Memory B cell (primary cell): Measurements from ENCODE around the gene TFE3.
A peak's percentile ranks its signal among the peaks of the same experiment; 100 is the strongest.

Experiments
- ATAC-seq: fragments of 150-1000 bp; cut with Tn5 transposase; 2 replicates; pipeline ENCODE4 v1.10.0; 2021; ENCODE audit warnings: low read depth, mild to moderate bottlenecking, moderate library complexity
- DNase-seq, 2 donors: peaks; one replicate each; pipeline ENCODE4 v3.0.0; 2022; ENCODE audit warnings: low spot score in 2 of 2
- H3K27ac Mint-ChIP-seq: one replicate; pipeline ENCODE4 v1.8.0; 2022; ENCODE audit warnings: mild to moderate bottlenecking, moderate library complexity, mixed read lengths
- H3K27me3 Mint-ChIP-seq: one replicate; pipeline ENCODE4 v1.8.0; 2022; ENCODE audit warnings: mixed read lengths
- H3K36me3 Mint-ChIP-seq: one replicate; pipeline ENCODE4 v1.8.0; 2022; ENCODE audit warnings: mild to moderate bottlenecking, mixed read lengths
- H3K4me1 Mint-ChIP-seq: one replicate; pipeline ENCODE4 v1.8.0; 2022; ENCODE audit warnings: mixed read lengths
- H3K4me3 Mint-ChIP-seq: one replicate; pipeline ENCODE4 v1.8.0; 2022; ENCODE audit warnings: mild to moderate bottlenecking, moderate library complexity, mixed read lengths
- H3K9me3 Mint-ChIP-seq: one replicate; pipeline ENCODE4 v1.8.0; 2022; ENCODE audit warnings: mixed read lengths

Gene TFE3, protein sequence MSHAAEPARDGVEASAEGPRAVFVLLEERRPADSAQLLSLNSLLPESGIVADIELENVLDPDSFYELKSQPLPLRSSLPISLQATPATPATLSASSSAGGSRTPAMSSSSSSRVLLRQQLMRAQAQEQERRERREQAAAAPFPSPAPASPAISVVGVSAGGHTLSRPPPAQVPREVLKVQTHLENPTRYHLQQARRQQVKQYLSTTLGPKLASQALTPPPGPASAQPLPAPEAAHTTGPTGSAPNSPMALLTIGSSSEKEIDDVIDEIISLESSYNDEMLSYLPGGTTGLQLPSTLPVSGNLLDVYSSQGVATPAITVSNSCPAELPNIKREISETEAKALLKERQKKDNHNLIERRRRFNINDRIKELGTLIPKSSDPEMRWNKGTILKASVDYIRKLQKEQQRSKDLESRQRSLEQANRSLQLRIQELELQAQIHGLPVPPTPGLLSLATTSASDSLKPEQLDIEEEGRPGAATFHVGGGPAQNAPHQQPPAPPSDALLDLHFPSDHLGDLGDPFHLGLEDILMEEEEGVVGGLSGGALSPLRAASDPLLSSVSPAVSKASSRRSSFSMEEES

GRCh38 chrX:49043220-49043986 is at the start of gene TFE3:
Gene TFE3, minus strand, starts transcription at chrX:49043357. Its CDS starts 131 bp downstream, at chrX:49043226.
- ATAC-seq (peak; percentile 82), DNase-seq (peak; percentile 77 to 89)
- no peaks in the 10 kb centered on the region for H3K27me3 Mint-ChIP-seq
- peak within 1 kb of the TSS; percentile 86 for H3K4me3 Mint-ChIP-seq
- no peaks in the 10 kb centered on the region for H3K36me3 Mint-ChIP-seq
- no peaks in the 10 kb centered on the region for H3K9me3 Mint-ChIP-seq
- H3K27ac Mint-ChIP-seq, result peak within 1 kb of the TSS; percentile 96
- peaks cover 20% of the 10 kb centered on the region for H3K4me1 Mint-ChIP-seq

GRCh38 chrX:49089553-49089952 is 46.4 kb upstream of the TFE3 start:
- H3K27ac Mint-ChIP-seq, result no peak overlapping the region
- no peaks in the 10 kb centered on the region for H3K9me3 Mint-ChIP-seq
- H3K4me3 Mint-ChIP-seq, result no peak overlapping the region
- no peaks in the 10 kb centered on the region for H3K36me3 Mint-ChIP-seq
- DNase-seq, result no peak
- no peaks in the 10 kb centered on the region for H3K27me3 Mint-ChIP-seq
- no peak for ATAC-seq
- H3K4me1 Mint-ChIP-seq, result no peaks in the 10 kb centered on the region

DNA sequence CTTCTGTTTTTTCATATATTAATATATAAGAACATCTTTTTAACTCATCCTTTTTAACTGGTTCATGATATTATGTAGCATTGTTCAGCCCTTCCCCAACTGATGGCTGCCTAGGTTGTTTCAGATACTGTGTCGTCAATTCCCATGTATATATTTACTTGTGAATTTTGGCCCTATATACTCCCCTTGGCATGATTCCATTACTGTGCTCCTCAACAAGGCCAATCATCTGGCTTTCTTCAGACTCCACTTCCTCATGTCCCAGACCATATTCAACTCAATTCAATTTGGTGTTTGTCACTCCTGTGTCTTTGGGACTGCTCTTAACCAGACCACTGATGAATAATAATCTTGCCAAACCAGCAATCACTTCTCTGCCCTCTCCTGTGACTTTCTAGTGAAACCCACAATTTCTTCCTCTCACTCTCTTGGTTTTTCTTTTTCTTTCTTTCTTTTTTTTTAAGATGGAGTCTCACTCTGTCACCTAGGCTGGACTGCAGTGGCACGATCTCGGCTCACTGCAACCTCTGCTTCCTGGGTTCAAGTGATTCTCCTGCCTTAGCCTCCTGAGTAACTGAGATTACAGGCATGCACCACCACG is 39.2 kb upstream of the TFE3 start:
- no peaks in the 10 kb centered on the region for H3K27me3 Mint-ChIP-seq
- ATAC-seq (no peak), DNase-seq (no peak)
- no peak overlapping the region for H3K4me3 Mint-ChIP-seq
- no peak overlapping the region for H3K27ac Mint-ChIP-seq
- peaks cover 10% of the 10 kb centered on the region for H3K36me3 Mint-ChIP-seq
- no peaks in the 10 kb centered on the region for H3K9me3 Mint-ChIP-seq
- H3K4me1 Mint-ChIP-seq, result peaks cover 12% of the 10 kb centered on the region

- Mint-ChIP-seq H3K9me3 (no peaks in the 10 kb centered on the region), H3K36me3 (peaks cover 10% of the 10 kb centered on the region), H3K27ac (peak within 1 kb of the TSS; percentile 99), H3K4me3 (peak within 1 kb of the TSS; percentile 93), H3K4me1 (peaks cover 12% of the 10 kb centered on the region), H3K27me3 (no peaks in the 10 kb centered on the region)
- peak; percentile 45 to 54 for DNase-seq
- peak; percentile 82 for ATAC-seq
Observed at GRCh38 chrX:49079489-49080428, 36.6 kb upstream of the TFE3 start, which contains the start of gene WDR45. Gene WDR45, minus strand, starts transcription at chrX:49079887. Its CDS starts 1,792 bp downstream, at chrX:49078095.

DNA sequence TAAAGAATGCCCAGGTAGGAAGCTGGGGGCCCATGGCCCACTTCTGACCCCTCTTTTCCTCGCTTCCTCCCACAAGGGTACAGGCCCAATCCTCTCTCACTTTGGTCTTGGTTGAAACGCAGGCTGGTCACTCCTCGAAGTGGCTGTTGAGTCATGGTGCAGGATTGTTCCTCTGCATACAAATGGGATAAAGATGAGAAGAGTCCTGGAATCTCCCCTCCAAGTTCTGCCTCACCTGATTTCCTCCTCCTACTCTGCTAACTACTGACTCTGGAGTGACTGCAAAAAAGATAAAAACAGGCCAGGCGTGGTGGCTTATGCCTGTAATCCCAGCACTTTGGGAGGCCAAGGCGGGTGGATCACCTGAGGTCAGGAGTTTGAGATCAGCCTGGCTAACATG is 34.8 kb upstream of the TFE3 start:
- Mint-ChIP-seq H3K27me3 (no peaks in the 10 kb centered on the region), H3K27ac (no peak overlapping the region), H3K9me3 (no peaks in the 10 kb centered on the region), H3K4me3 (no peak overlapping the region), H3K4me1 (peaks cover 19% of the 10 kb centered on the region), H3K36me3 (peaks cover 10% of the 10 kb centered on the region)
- DNase-seq, result no peak
- no peak for ATAC-seq

- no peak for ATAC-seq
- DNase-seq, result no peak
- no peaks in the 10 kb centered on the region for H3K9me3 Mint-ChIP-seq
- H3K27me3 Mint-ChIP-seq, result no peaks in the 10 kb centered on the region
- peaks cover 17% of the 10 kb centered on the region for H3K36me3 Mint-ChIP-seq
- H3K27ac Mint-ChIP-seq, result no peak overlapping the region
- peaks cover 23% of the 10 kb centered on the region for H3K4me1 Mint-ChIP-seq
- H3K4me3 Mint-ChIP-seq, result no peak overlapping the region
Observed at GRCh38 chrX:49075347-49075746, 32.2 kb upstream of the TFE3 start.

GRCh38 chrX:49073601-49074575 is 30.7 kb upstream of the TFE3 start, which contains the start of gene PRAF2:
Gene PRAF2, minus strand, starts transcription at chrX:49074002. Its CDS starts 15 bp downstream, at chrX:49073987.
- H3K9me3 Mint-ChIP-seq, result no peaks in the 10 kb centered on the region
- peak within 1 kb of the TSS; percentile 82 for H3K4me3 Mint-ChIP-seq
- ATAC-seq (peak; percentile 97), DNase-seq (peak; percentile 59 to 60)
- H3K36me3 Mint-ChIP-seq, result peaks cover 14% of the 10 kb centered on the region
- H3K27me3 Mint-ChIP-seq, result no peaks in the 10 kb centered on the region
- peaks cover 16% of the 10 kb centered on the region for H3K4me1 Mint-ChIP-seq
- H3K27ac Mint-ChIP-seq, result peak within 1 kb of the TSS; percentile 46

DNA sequence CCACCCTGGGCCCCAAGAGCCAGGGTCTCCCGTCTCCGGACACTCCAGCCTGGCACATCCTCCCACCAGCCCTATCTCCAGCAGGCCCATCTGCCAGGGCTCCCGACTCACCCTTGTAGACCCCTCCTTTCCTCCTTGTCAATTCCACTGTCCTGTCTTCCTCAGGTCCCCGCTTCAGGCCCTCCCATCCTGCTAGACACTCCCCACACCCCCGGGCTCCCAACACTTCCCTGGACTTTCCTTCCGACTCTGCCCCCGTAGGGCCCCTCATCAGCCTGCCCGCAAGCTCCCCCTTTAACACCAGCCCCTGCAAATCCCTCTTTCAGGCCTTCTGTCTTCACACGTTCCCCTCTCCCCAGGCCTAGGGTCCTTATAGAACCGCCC is 29.5 kb upstream of the TFE3 start:
- Mint-ChIP-seq H3K27ac (no peak overlapping the region), H3K4me3 (no peak overlapping the region), H3K4me1 (peaks cover 11% of the 10 kb centered on the region), H3K9me3 (no peaks in the 10 kb centered on the region), H3K36me3 (peaks cover 11% of the 10 kb centered on the region), H3K27me3 (no peaks in the 10 kb centered on the region)
- ATAC-seq (no peak), DNase-seq (no peak)

DNA sequence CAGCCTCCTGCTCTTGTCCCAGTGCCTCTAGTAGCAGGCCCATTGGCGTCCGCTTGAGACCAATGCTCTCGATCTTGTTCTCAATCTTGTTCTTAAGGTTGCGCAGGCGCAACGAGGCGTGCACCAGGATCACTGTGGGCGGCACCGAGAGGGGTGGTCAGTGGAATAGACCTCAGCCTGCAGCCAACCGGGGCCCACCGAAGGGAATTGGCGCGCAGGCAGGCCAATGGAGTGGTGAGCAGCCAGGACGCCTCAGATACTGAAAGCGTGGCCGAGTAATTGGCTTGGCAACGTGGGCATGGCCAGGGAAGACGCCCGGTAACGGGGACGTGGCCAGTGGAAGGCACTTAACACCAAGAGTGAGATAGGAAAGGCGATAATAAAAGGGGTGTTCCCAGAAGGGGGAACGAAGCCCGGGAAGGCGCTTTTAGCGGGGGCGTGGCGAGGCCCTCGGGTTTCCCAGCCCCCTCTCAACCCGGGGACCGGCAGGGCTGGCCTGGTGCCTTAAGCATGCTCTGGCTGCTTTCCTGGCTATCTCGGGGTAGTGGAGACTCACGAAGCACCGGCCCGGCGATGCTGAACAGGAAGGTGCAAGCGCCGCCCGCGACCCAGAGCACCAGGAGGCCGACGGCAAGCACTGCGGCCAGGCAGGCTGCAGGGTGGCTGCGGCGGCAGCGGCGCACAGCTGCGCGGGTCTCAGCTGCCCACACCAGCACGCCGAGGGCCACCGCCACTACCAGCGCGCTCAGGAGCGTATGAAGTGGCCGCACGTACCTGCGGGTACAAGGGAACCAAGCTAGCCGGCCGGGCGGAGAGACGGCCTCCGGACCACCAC is 28.9 kb upstream of the TFE3 start:
- ATAC-seq (no peak), DNase-seq (no peak)
- Mint-ChIP-seq H3K4me3 (no peak overlapping the region), H3K4me1 (peaks cover 11% of the 10 kb centered on the region), H3K36me3 (peaks cover 11% of the 10 kb centered on the region), H3K27me3 (no peaks in the 10 kb centered on the region), H3K9me3 (no peaks in the 10 kb centered on the region), H3K27ac (no peak overlapping the region)

- no peaks in the 10 kb centered on the region for H3K27me3 Mint-ChIP-seq
Observed at GRCh38 chrX:49070988-49071387, 27.8 kb upstream of the TFE3 start.

GRCh38 chrX:49069038-49069437 is 25.9 kb upstream of the TFE3 start:
- H3K4me1 Mint-ChIP-seq, result peaks cover 11% of the 10 kb centered on the region
- no peaks in the 10 kb centered on the region for H3K9me3 Mint-ChIP-seq
- H3K4me3 Mint-ChIP-seq, result no peak overlapping the region
- ATAC-seq (no peak), DNase-seq (no peak)
- H3K27ac Mint-ChIP-seq, result no peak overlapping the region
- H3K27me3 Mint-ChIP-seq, result no peaks in the 10 kb centered on the region
- H3K36me3 Mint-ChIP-seq, result peaks cover 11% of the 10 kb centered on the region

More at GRCh38 chrX:49070988-49071387, 27.8 kb upstream of the TFE3 start:
- no peaks in the 10 kb centered on the region for H3K9me3 Mint-ChIP-seq
- no peak overlapping the region for H3K27ac Mint-ChIP-seq
- no peak for ATAC-seq
- H3K36me3 Mint-ChIP-seq, result peaks cover 11% of the 10 kb centered on the region
- no peak for DNase-seq
- no peak overlapping the region for H3K4me3 Mint-ChIP-seq
- H3K4me1 Mint-ChIP-seq, result peaks cover 11% of the 10 kb centered on the region
